GM18526 (cell line): ENCODE measurements around the gene TSPEAR.

Experiments used
- POLR2A ChIP-seq: IDR thresholded peaks from 3 replicates; pipeline ENCODE4 v1.6.1; 2011; ENCODE audit not compliant: insufficient read length; ENCODE audit errors: extremely low read depth

TSPEAR gene

DNA sequence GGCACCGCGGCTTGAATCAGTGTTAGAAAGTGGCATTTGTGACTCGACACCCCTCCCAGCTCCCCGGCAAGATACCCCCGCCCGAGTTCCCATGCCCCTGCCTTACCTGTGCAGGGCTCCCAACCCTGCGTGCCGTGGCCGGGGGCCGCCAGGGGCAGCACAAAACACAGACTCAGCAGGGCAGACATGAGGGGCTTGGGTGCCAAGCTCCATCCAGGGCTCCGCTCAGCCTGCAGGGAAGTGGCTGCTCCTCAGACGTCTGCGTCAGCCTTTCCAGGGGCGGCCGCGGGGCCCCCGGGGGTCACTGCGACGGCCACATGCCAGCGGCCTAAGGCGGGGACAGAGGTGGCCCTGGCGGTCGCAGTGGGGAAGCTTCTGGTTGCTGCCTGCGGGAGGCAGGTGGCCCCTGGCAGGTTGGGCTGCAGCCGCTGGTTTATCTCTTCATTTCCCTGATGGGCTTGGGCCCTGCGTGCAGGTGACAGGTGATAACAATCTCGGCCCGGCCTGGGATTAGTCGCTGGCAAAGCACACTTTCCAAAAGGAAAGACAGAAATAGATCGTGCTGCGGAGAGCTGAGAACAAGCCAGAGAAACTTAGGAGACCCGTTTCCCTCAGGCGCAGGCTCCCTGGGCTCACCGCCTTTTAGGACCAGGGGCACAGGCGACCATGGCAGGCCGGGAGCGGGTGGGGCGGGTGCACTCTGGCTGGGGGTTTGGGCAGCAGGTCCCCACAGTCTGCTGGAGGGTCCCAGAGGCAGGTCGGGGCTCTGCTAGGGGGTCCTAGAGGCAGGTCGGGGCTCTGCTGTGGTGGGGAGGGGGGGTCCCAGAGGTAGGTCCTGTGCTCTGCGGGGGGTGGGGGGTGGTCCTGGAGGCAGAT, at the start of gene TSPEAR:
Gene TSPEAR (minus strand): TSS at position 246 of the 876 bp plus-strand sequence. CDS start 58 bp downstream, at position 188.
- TF ChIP-seq POLR2A, result no peak

- TF ChIP-seq POLR2A, result no peak
Measured at GRCh38 chr21:44760376-44760775, 49.0 kb upstream of the TSPEAR start.

- TF ChIP-seq POLR2A, result no peak
Measured at GRCh38 chr21:44759628-44760285, 48.4 kb upstream of the TSPEAR start.

DNA sequence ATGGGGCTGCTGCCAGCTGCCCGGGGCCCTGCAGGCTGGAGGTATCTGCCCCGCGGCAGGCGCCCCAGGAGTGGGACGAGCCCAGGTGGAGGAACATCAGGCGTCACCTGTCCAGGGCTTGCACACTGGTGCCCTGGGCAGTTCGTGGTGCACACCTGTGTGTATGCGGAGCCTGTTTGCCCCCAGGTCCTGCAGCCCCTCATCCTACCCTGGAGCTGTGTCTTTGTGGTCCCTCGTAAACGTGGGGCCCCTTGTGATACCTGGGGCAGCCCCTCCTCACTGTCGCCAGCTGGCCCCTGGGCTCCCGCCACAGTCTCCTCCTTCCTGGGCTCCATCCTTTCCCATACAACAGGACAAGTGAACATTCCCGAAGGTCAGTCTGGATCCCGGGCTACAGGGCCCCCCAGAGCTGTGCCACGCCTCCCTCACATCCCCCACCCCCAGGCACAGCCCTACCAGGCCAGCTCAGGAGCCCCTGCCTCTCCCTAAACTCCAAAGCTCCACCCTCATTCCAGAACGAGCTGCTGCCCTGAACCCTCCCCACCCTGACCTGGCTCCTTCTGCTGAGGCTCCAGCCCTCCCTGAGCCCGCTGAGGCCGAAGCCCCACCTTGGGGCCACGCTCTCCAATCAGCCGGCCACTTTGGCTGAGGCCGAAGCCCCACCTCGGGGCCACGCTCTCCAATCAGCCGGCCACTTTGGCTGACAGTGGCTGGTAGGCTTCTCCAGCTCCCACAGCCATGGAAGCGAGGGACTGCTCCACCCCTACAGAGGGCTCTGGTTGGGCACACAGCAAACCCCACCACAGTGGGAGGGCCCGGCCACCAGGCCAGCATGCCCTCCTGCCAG, 47.6 kb upstream of the TSPEAR start:
- TF ChIP-seq POLR2A, result no peak

DNA sequence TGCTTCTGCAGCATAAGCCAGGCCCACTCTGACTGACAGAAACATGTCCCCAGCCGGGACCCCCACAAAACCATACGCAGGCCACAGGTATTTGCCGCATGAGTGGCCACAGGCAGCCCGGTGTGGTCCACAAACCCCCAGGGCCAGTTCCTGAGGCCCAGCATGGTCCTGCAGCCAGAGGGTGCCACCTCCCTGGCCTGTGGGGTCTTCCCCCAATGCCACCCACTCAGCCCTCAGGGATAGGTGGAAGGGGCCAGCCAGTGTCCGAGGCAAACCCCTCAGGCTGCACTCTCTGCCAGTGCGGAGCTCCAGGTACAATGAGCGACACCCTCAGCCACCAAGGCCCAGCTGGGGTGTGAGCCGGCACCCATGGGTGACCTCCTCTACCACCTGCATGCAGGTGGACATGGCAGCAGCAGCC, 46.8 kb upstream of the TSPEAR start:
- no peak for TF ChIP-seq POLR2A

DNA sequence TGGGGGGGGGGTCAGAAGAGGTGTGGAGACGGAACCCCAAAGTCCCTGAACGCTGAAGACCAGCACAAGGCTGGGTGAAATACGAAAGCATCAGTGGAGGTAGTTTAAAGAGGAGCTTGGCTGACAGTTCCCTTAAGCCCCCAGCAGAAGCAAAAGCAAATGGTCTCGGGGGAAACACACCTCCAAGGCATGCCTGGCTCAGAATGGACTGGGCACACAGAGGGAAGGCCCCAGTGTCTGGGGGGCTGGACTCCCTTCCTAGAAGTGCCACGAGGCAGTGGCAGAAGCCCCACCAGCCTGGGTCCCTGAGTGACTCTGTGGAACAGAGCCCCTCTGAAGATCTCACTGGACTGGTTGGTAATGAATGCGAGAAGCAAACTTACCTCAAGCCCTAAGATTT, 46.4 kb upstream of the TSPEAR start:
- TF ChIP-seq POLR2A, result no peak

- no peak for TF ChIP-seq POLR2A
Measured at GRCh38 chr21:44756423-44757185, 45.2 kb upstream of the TSPEAR start.

DNA sequence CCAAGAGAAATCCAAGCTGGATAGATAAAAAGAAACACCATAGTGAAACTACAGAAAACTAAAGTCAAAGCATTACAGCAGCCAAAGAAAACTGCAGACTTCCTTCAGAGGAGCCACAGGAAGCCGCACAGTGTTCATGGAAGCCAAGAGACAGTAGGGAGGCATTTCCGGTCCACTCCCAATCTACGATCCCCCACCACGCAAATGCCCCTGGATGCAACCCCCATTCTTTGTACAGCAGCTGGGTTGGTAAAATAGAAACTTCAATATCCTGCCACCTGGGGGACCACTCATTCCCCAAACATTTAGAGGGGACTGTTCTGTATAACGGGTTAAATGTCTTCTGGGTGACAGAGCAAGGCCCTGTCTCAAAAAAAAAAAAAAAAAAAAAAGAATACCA, 43.9 kb upstream of the TSPEAR start:
- no peak for TF ChIP-seq POLR2A

GRCh38 chr21:44753357-44753756, 42.0 kb upstream of the TSPEAR start:
- no peak for TF ChIP-seq POLR2A

DNA sequence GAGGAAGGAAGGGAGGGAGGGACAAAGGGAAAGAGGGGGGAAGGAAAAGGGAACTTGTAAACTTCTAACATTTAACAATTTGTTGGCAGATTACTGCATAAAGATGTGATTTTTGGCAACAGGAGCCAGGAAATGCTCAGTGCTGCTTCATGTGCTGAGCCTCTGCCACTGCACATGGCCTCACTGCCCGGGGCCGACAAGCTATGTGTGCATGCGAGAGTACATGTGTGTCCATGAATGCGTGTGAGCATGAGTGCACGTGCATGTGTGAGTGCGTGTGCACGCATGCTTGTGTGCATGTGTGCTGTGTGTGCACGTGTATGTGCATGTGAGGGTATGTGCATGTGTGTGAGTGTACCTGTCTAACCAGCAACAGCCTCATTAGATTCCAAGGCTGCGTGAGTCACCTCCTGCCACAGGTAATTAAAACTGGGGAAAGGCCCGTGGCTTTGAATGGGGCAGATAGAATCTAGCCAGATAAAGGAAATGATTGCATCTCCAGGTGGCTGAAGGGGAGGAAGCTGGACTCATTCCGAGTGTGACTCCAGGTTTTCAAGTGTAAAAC, 41.4 kb upstream of the TSPEAR start:
- no peak for TF ChIP-seq POLR2A

DNA sequence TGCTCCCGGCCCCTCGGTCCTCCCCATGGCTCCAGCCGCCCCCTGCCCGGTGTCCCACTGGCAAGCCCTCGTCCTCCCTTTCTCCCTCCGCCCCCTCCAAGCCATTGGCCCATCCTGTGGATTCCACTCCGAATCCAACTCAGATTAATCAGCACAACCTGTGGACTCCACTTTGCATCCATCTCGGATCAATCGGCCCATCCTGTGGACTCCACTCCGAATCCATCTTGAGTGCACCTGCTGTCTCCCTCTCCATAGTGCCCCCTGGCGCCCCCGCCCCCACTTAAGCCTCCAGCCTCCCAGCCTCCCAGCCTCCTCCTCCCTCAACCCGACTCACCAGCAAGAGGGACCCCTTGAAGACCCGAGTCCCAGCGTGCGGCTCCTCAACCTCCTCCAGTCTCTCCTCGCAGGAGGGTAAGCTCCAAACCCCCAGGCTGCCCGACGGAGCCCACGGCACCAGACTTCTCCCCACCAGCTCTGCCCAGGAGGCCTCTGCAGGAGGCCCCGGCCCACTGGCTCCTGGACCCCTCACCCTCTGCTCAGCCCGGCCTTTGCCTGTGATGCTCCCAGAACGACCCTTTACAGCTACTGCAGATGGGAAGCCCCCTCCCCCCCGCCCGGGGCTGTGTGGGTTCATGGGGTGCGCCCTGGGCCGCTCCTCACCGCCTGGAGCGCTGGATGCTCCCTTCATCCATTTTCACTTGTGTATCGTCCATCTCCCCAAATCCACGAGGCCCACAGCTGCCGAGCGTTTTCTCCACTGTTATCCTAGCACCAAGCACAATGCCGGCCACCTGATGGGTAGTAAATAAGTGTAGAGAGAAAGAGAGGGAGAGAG, 40.6 kb upstream of the TSPEAR start:
- TF ChIP-seq POLR2A, result no peak

DNA sequence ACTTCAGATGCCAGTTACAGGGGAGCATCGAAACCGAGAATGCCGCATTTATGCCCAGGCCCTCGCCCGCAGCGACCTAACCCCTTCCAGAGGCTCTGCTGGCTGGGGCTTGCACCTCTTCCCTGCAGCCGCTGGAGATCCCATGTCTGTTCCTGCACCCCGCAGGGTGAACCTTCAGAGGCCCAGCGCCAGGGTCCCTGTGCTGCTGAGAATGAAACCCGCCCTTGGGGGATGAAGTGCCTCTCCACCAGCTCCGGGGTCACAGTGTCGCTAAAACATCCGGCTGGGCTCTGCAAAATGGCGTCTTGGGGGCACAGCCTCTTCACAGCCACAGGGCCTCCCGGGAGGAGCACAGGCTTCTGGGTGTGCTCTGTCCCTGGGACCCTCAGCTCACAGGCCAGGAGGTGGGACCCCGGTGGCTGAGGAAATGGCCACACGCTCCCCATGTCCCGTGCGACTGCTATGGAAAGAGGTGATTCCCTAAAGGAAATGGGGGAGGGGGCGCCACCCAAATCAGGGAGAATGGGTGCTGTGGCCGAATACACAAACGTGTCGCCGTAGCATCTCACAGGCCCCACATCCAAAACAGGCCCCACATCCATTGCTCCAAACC, 39.9 kb upstream of the TSPEAR start:
- TF ChIP-seq POLR2A, result no peak

GRCh38 chr21:44750675-44751025, 39.3 kb upstream of the TSPEAR start:
- no peak for TF ChIP-seq POLR2A

DNA sequence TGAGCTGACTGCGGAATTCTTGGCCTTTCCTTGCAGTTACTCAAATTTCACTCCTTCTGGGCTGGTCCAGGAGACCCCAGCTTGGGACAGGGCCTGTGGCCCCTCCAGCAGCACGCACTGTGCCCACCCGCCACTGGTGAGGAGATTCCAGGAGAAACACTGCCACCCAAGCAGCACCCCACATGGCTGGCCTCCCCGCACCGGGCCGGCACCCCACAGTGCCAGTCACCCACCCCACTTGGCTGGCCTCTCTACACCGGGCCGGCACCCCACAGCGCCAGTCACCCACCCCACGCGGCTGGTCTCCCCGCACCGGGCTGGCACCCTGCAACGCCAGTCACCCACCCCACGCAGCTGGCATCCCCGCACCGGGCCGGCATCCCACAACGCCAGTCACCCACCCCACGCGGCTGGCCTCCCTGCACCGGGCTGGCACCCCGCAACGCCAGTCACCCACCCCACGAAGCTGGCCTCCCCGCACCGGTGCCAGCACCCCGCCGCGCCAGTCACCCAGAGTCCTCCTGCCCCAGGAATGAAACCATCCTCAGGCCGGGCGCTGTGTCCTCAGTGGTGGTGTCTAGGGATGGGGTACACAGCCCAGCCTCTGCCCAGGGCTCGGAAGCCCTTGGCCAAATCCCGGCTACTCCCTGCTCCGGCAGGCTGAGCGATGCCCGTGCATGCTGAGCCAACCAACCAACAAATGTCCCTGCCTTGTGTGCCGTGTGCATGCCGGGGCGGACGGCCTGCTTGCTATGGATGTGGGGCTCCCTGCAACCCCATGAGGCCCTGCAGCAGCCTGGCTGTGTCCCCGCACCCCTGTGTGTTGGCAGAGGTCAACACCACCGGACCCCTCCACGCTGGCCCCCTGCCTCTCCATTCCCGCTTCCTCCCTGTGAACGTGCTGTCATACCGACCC, 38.6 kb upstream of the TSPEAR start:
- TF ChIP-seq POLR2A, result no peak
